DND-41 (cell line): ENCODE results near the gene LRFN2.
A peak's percentile ranks its signal among the peaks of the same experiment; 100 is the strongest.

Source experiments
- ATAC-seq: fragments of 200-7000 bp; cut with Tn5 transposase; 3 replicates; pipeline ENCODE4 v1.9.1; 2021; ENCODE audit warnings: low read depth; ENCODE audit not compliant: insufficient read depth
- DNase-seq: peaks from one replicate; pipeline ENCODE4 v3.0.0-alpha.2; 2020
- H2AFZ ChIP-seq: 2 replicates; pipeline ENCODE4 v1.6.0; 2012; ENCODE audit warnings: low read depth, low read length
- H3K27ac ChIP-seq: 2 replicates; pipeline ENCODE4 v1.5.1; 2012; ENCODE audit warnings: low read length, inconsistent platforms
- H3K27me3 ChIP-seq: fragments of 200-600 bp; sonication (generic); 2 replicates; pipeline ENCODE4 v1.6.0; 2012; ENCODE audit warnings: low read length, mild to moderate bottlenecking, inconsistent platforms; ENCODE audit not compliant: insufficient read depth, poor library complexity
- H3K36me3 ChIP-seq: 2 replicates; pipeline ENCODE4 v1.5.1; 2012; ENCODE audit warnings: low read length, inconsistent platforms; ENCODE audit not compliant: insufficient read depth
- H3K4me1 ChIP-seq: 2 replicates; pipeline ENCODE4 v1.5.1; 2012; ENCODE audit warnings: mild to moderate bottlenecking, low read length; ENCODE audit not compliant: insufficient read depth
- H3K4me2 ChIP-seq: 2 replicates; pipeline ENCODE4 v1.6.0; 2012; ENCODE audit warnings: mild to moderate bottlenecking, moderate library complexity, low read length, inconsistent platforms; ENCODE audit not compliant: insufficient read depth
- H3K4me3 ChIP-seq, 2 experiments: fragments of 200-600 bp in 1 of 2; shearing (Covaris generic) in 1 of 2; 2 replicates each; pipeline ENCODE4 v1.5.1; 2012 to 2016; ENCODE audit warnings: inconsistent platforms in 2 of 2, low read length in 2 of 2, mild to moderate bottlenecking in 2 of 2, low read depth in 1 of 2, moderate library complexity in 1 of 2
- H3K79me2 ChIP-seq: 2 replicates; pipeline ENCODE4 v1.6.0; 2012; ENCODE audit warnings: low read length, inconsistent platforms; ENCODE audit not compliant: insufficient read depth
- H3K9ac ChIP-seq: 2 replicates; pipeline ENCODE4 v1.6.0; 2012; ENCODE audit warnings: low read depth, mild to moderate bottlenecking, inconsistent platforms, low read length, moderate library complexity
- H3K9me3 ChIP-seq: 2 replicates; pipeline ENCODE4 v1.5.1; 2012; ENCODE audit warnings: low read length, moderate library complexity, mild to moderate bottlenecking, inconsistent platforms; ENCODE audit not compliant: insufficient read depth, severe bottlenecking
- H4K20me1 ChIP-seq: 2 replicates; pipeline ENCODE4 v1.6.0; 2012; ENCODE audit warnings: low read length; ENCODE audit not compliant: insufficient read depth
- EZH2 ChIP-seq: IDR thresholded peaks from 3 replicates; pipeline ENCODE4 v1.6.1; 2012; ENCODE audit warnings: borderline replicate concordance, low read depth, mild to moderate bottlenecking, moderate library complexity, low read length, inconsistent platforms; ENCODE audit not compliant: severe bottlenecking
- TF ChIP-seq, protein P1 (sequence below): IDR thresholded peaks from 2 replicates; pipeline ENCODE4 v1.5.1; 2012; ENCODE audit warnings: borderline replicate concordance, low read length, moderate library complexity, mild to moderate bottlenecking; ENCODE audit not compliant: poor library complexity, severe bottlenecking; ENCODE audit errors: extremely low read depth

LRFN2 gene

GRCh38 chr6:40438246-40438887 is 148.8 kb downstream of the LRFN2 start:
- Histone ChIP-seq H3K4me3 (no peak overlapping the region), H3K4me1 (peaks cover 13% of the 10 kb centered on the region), H3K27ac (no peak overlapping the region), H3K4me2 (no peak overlapping the region), H4K20me1 (no peaks in the 10 kb centered on the region), H2AFZ (no peak overlapping the region), H3K36me3 (no peaks in the 10 kb centered on the region), H3K9ac (no peak overlapping the region), H3K9me3 (no peaks in the 10 kb centered on the region), H3K79me2 (no peaks in the 10 kb centered on the region), H3K27me3 (no peaks in the 10 kb centered on the region)
- no peak for TF ChIP-seq EZH2
- TF ChIP-seq, protein P1, sequence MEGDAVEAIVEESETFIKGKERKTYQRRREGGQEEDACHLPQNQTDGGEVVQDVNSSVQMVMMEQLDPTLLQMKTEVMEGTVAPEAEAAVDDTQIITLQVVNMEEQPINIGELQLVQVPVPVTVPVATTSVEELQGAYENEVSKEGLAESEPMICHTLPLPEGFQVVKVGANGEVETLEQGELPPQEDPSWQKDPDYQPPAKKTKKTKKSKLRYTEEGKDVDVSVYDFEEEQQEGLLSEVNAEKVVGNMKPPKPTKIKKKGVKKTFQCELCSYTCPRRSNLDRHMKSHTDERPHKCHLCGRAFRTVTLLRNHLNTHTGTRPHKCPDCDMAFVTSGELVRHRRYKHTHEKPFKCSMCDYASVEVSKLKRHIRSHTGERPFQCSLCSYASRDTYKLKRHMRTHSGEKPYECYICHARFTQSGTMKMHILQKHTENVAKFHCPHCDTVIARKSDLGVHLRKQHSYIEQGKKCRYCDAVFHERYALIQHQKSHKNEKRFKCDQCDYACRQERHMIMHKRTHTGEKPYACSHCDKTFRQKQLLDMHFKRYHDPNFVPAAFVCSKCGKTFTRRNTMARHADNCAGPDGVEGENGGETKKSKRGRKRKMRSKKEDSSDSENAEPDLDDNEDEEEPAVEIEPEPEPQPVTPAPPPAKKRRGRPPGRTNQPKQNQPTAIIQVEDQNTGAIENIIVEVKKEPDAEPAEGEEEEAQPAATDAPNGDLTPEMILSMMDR: no peak
- ATAC-seq: 0 out of 3 replicates have a peak, but pooled peaks have one; percentile 13
- DNase-seq: no peak

- Histone ChIP-seq H3K9me3 (no peaks in the 10 kb centered on the region), H3K27ac (no peak overlapping the region), H3K4me2 (no peak overlapping the region), H3K79me2 (no peaks in the 10 kb centered on the region), H3K27me3 (no peaks in the 10 kb centered on the region), H3K9ac (no peak overlapping the region), H3K4me1 (peaks cover 13% of the 10 kb centered on the region), H2AFZ (no peak overlapping the region), H3K4me3 (no peak overlapping the region), H3K36me3 (no peaks in the 10 kb centered on the region), H4K20me1 (no peaks in the 10 kb centered on the region)
- ATAC-seq (no peak), DNase-seq (no peak)
- TF ChIP-seq, protein P1: no peak
- no peak for TF ChIP-seq EZH2
These were observed 149.5 kb downstream of the LRFN2 start for GRCh38 chr6:40437631-40438030.

DNA sequence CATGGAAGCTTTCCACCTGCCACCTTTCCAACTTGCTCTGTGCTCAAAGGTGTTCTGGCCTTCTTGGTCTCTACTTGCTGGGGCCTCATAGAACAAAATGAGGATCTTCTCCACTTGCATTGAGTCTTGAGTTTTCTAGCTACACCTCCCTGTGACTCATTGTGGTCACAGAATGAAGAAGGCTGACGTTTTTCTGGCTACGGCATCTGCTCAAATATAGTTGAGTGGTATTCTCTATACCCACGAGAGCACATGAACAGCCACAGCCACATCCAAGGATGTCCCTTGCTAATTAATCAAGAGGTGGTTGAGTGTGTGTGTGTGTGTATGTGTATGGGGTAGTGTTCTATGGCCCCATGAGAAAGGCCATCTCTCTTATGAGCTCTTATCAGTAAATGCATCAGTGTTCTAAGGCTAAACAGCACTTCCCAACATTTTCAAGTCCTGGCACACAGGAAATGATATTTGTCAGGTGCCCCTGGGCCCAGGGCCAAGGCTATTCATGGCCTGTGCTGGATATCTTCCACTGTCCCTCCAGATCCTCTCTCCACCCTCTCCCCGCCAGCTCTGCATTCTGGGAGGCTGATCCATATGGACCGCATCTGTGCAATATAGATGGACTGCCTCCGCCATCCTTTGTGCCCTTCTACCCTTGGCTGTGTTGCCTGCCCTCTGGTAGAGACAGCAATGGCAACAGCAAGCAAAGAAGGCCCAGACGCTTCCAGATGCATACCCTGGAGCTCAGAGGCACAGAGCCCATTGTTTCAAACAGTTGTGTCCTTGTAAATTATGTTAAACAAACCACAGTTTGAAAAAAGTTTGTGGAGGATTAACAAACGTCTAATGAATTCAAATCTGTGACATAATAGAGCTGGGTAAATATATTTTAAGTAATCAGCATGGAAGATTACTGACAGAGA is 150.2 kb downstream of the LRFN2 start:
- Histone ChIP-seq H3K36me3 (no peaks in the 10 kb centered on the region), H3K9ac (no peak overlapping the region), H3K9me3 (no peaks in the 10 kb centered on the region), H3K27ac (peak overlapping the region; percentile 57; the same call in 1 of the 2 replicates), H3K4me3 (no peak overlapping the region), H2AFZ (no peak overlapping the region), H4K20me1 (no peaks in the 10 kb centered on the region), H3K4me1 (peaks cover 13% of the 10 kb centered on the region), H3K4me2 (no peak overlapping the region), H3K79me2 (no peaks in the 10 kb centered on the region), H3K27me3 (no peaks in the 10 kb centered on the region)
- no peak for TF ChIP-seq EZH2
- TF ChIP-seq, protein P1: no peak
- DNase-seq: peak; percentile 64
- peak; percentile 91 for ATAC-seq
